Activated T-helper 1 cell treated with anti-CD3 and anti-CD28 coated beads, Interleukin-12 subunit alpha, Interleukin-12 subunit beta, Interleukin-2, Interleukin-4 antibody, amounts not matched to agents 30 ng/mL and 10 ng/mL and 1 ng/mL, durations not matched to agents 14 hours and 24 hours and 36 hours (primary cell): ENCODE results near the gene CHMP1A. TPM values are rescaled to one million over a fixed set of nuclear protein-coding genes. Genes with fewer than 3 reads are reported as not detected.
A peak's percentile ranks its signal among the peaks of the same experiment; 100 is the strongest.
"Not testable (repeated sequence)": the region's sequence is repeated elsewhere in the genome, so short reads cannot be mapped to it uniquely, and the experiment has no call there.

Experiments
- DNase-seq: peaks from one replicate; pipeline ENCODE4 v3.0.0; 2021; ENCODE audit warnings: low spot score
- H3K27ac Mint-ChIP-seq: one replicate; pipeline ENCODE4 v1.8.0; 2021; ENCODE audit warnings: mild to moderate bottlenecking, mixed read lengths
- H3K27me3 Mint-ChIP-seq: one replicate; pipeline ENCODE4 v1.8.0; 2022; ENCODE audit warnings: mild to moderate bottlenecking, moderate library complexity, mixed read lengths; ENCODE audit not compliant: insufficient read depth
- H3K36me3 Mint-ChIP-seq: one replicate; pipeline ENCODE4 v1.8.0; 2021; ENCODE audit warnings: low read depth, mixed read lengths
- H3K4me1 Mint-ChIP-seq: one replicate; pipeline ENCODE4 v1.8.0; 2021; ENCODE audit warnings: low read depth, mixed read lengths
- H3K4me3 Mint-ChIP-seq: one replicate; pipeline ENCODE4 v1.8.0; 2021; ENCODE audit warnings: mild to moderate bottlenecking, moderate library complexity, mixed read lengths
- H3K9me3 Mint-ChIP-seq: one replicate; pipeline ENCODE4 v1.8.0; 2021; ENCODE audit warnings: mixed read lengths
- intact Hi-C: fragments of 100-400 bp; cut with micrococcal nuclease; formaldehyde crosslinking; loops from one replicate; pipeline ENCODE4 v1.15.1; 2024
- total RNA-seq: library from RNA; stranded (reverse); gene quantifications from 2 replicates; pipeline ENCODE4 v1.2.3, GENCODE V29; 2022

The CHMP1A gene
- total RNA-seq, 1 donor from 2014 or later: 87.7 TPM

- H3K36me3 Mint-ChIP-seq: peaks cover 27% of the 10 kb centered on the region
- DNase-seq, intact Hi-C loops, H3K9me3 Mint-ChIP-seq, H3K27ac Mint-ChIP-seq, H3K4me3 Mint-ChIP-seq, H3K27me3 Mint-ChIP-seq: not testable (repeated sequence)
- peaks cover 20% of the 10 kb centered on the region for H3K4me1 Mint-ChIP-seq
Observed at GRCh38 chr16:89664238-89664637, 6.7 kb upstream of the CHMP1A start.

GRCh38 chr16:89661215-89661614, 3.7 kb upstream of the CHMP1A start:
- Mint-ChIP-seq H3K4me3 (no peak overlapping the region), H3K27ac (no peak overlapping the region), H3K36me3 (peaks cover 31% of the 10 kb centered on the region), H3K27me3 (no peaks in the 10 kb centered on the region), H3K4me1 (peaks cover 36% of the 10 kb centered on the region), H3K9me3 (no peaks in the 10 kb centered on the region)
- intact Hi-C loops: no loop called here
- no peak for DNase-seq

GRCh38 chr16:89660146-89660545, 2.6 kb upstream of the CHMP1A start:
- no peaks in the 10 kb centered on the region for H3K9me3 Mint-ChIP-seq
- H3K27me3 Mint-ChIP-seq: no peaks in the 10 kb centered on the region
- H3K27ac Mint-ChIP-seq: peak overlapping the region; percentile 16
- intact Hi-C loops: no loop called here
- no peak for DNase-seq
- H3K4me3 Mint-ChIP-seq: peak overlapping the region; percentile 30
- peaks cover 29% of the 10 kb centered on the region for H3K36me3 Mint-ChIP-seq
- H3K4me1 Mint-ChIP-seq: peaks cover 44% of the 10 kb centered on the region

GRCh38 chr16:89658221-89658879, 842 bp upstream of the CHMP1A start:
- Mint-ChIP-seq H3K4me3 (peak overlapping the region; percentile 93), H3K4me1 (peaks cover 56% of the 10 kb centered on the region), H3K9me3 (no peaks in the 10 kb centered on the region), H3K36me3 (peaks cover 29% of the 10 kb centered on the region), H3K27ac (peak overlapping the region; percentile 84), H3K27me3 (no peaks in the 10 kb centered on the region)
- no peak for DNase-seq
- intact Hi-C loops: loop anchor here (1.0 kb wide), 3 partner anchors 17 to 42 kb away; partner anchors contain the start of gene CDK10

GRCh38 chr16:89656435-89657121, 930 bp downstream of the CHMP1A start:
- Mint-ChIP-seq H3K4me1 (peaks cover 56% of the 10 kb centered on the region), H3K4me3 (peak overlapping the region; percentile 93), H3K27ac (peak overlapping the region; percentile 83), H3K36me3 (peaks cover 23% of the 10 kb centered on the region), H3K9me3 (no peaks in the 10 kb centered on the region), H3K27me3 (no peaks in the 10 kb centered on the region)
- intact Hi-C loops: loop anchor here (2.0 kb wide), 1 partner anchor 66 kb away; no protein-coding TSS in a partner anchor
- no peak for DNase-seq

GRCh38 chr16:89655062-89655643, 2.4 kb downstream of the CHMP1A start:
- no peaks in the 10 kb centered on the region for H3K9me3 Mint-ChIP-seq
- peak overlapping the region; percentile 26 for H3K27ac Mint-ChIP-seq
- H3K27me3 Mint-ChIP-seq: no peaks in the 10 kb centered on the region
- H3K4me1 Mint-ChIP-seq: peaks cover 42% of the 10 kb centered on the region
- intact Hi-C loops: no loop called here
- peak overlapping the region; percentile 93 for H3K4me3 Mint-ChIP-seq
- H3K36me3 Mint-ChIP-seq: peaks cover 13% of the 10 kb centered on the region
- no peak for DNase-seq

- DNase-seq: no peak
- Mint-ChIP-seq H3K9me3 (no peaks in the 10 kb centered on the region), H3K27ac (no peak overlapping the region), H3K27me3 (no peaks in the 10 kb centered on the region), H3K4me1 (peaks cover 33% of the 10 kb centered on the region), H3K4me3 (peak overlapping the region; percentile 61), H3K36me3 (peaks cover 12% of the 10 kb centered on the region)
- intact Hi-C loops: no loop called here
Observed at GRCh38 chr16:89653656-89654295, 3.7 kb downstream of the CHMP1A start.

GRCh38 chr16:89651584-89651983, 5.9 kb downstream of the CHMP1A start:
- H3K36me3 Mint-ChIP-seq: peaks cover 8% of the 10 kb centered on the region
- no peak for DNase-seq
- intact Hi-C loops: no loop called here
- H3K27me3 Mint-ChIP-seq: no peaks in the 10 kb centered on the region
- H3K27ac Mint-ChIP-seq: no peak overlapping the region
- H3K4me3 Mint-ChIP-seq: no peak overlapping the region
- peaks cover 24% of the 10 kb centered on the region for H3K4me1 Mint-ChIP-seq
- H3K9me3 Mint-ChIP-seq: no peaks in the 10 kb centered on the region

GRCh38 chr16:89646906-89647305, 10.6 kb downstream of the CHMP1A start:
- no peaks in the 10 kb centered on the region for H3K9me3 Mint-ChIP-seq
- peaks cover 14% of the 10 kb centered on the region for H3K36me3 Mint-ChIP-seq
- DNase-seq: no peak
- no peak overlapping the region for H3K27ac Mint-ChIP-seq
- no peaks in the 10 kb centered on the region for H3K4me1 Mint-ChIP-seq
- no peaks in the 10 kb centered on the region for H3K27me3 Mint-ChIP-seq
- intact Hi-C loops: no loop called here
- no peak overlapping the region for H3K4me3 Mint-ChIP-seq

GRCh38 chr16:89646270-89646669, 11.2 kb downstream of the CHMP1A start:
- Mint-ChIP-seq H3K27me3 (no peaks in the 10 kb centered on the region), H3K4me1 (peaks cover under 1% of the 10 kb centered on the region), H3K4me3 (no peak overlapping the region), H3K9me3 (no peaks in the 10 kb centered on the region), H3K36me3 (peaks cover 14% of the 10 kb centered on the region), H3K27ac (no peak overlapping the region)
- DNase-seq: no peak
- intact Hi-C loops: no loop called here

GRCh38 chr16:89645122-89645521, 12.4 kb downstream of the CHMP1A start:
- no peaks in the 10 kb centered on the region for H3K9me3 Mint-ChIP-seq
- no peak overlapping the region for H3K4me3 Mint-ChIP-seq
- no peak for DNase-seq
- no peak overlapping the region for H3K27ac Mint-ChIP-seq
- intact Hi-C loops: no loop called here
- peaks cover 12% of the 10 kb centered on the region for H3K36me3 Mint-ChIP-seq
- peaks cover 2% of the 10 kb centered on the region for H3K27me3 Mint-ChIP-seq
- H3K4me1 Mint-ChIP-seq: peaks cover 10% of the 10 kb centered on the region

GRCh38 chr16:89643769-89644300, 13.7 kb downstream of the CHMP1A start:
- Mint-ChIP-seq H3K27ac (no peak overlapping the region), H3K27me3 (peaks cover 2% of the 10 kb centered on the region), H3K36me3 (peaks cover 12% of the 10 kb centered on the region), H3K4me3 (no peak overlapping the region), H3K9me3 (no peaks in the 10 kb centered on the region), H3K4me1 (peaks cover 10% of the 10 kb centered on the region)
- intact Hi-C loops: no loop called here
- no peak for DNase-seq
